Body of pancreas (tissue), 4 donors: ENCODE data around the gene SLC39A2. TPM values are rescaled to one million over a fixed set of nuclear protein-coding genes. Genes with fewer than 3 reads are reported as not detected.
A peak's percentile ranks its signal among the peaks of the same experiment; 100 is the strongest.

Experiments used
- ATAC-seq: fragments of 150-250 bp; one replicate; pipeline ENCODE4 v1.9.1; 2016
- DNase-seq, 4 donors: peaks; one replicate each; pipeline ENCODE4 v3.0.0-alpha.2; 2019
- H3K27ac ChIP-seq, 4 donors: fragments of 200-600 bp; sonication (generic); 1 replicate in 3 of 4; 2 replicates in 1 of 4; pipeline versions ENCODE4 v1.5.1 to v1.6.1; 2016 to 2019; ENCODE audit warnings: mild to moderate bottlenecking in 1 of 4, mixed read lengths in 1 of 4, moderate library complexity in 1 of 4
- H3K27me3 ChIP-seq, 2 donors: fragments of 200-600 bp; sonication (generic); one replicate each; pipeline ENCODE4 v1.6.0; 2016; ENCODE audit warnings: mild to moderate bottlenecking in 1 of 2
- H3K36me3 ChIP-seq, 2 donors: fragments of 200-600 bp; sonication (generic); replicated peaks in 1 of 2; 2 replicates each; pipeline ENCODE4 v1.5.1; 2016; ENCODE audit warnings: low read depth in 2 of 2; ENCODE audit not compliant: insufficient read depth in 1 of 2
- H3K4me1 ChIP-seq: fragments of 200-600 bp; sonication (generic); one replicate; pipeline ENCODE4 v1.6.0; 2016
- H3K4me3 ChIP-seq, 2 donors: fragments of 200-600 bp; sonication (generic); 1 replicate in 1 of 2; 2 replicates in 1 of 2; pipeline ENCODE4 v1.5.1; 2016 to 2019
- H3K9me3 ChIP-seq, 3 donors: fragments of 200-600 bp; sonication (generic); 1 replicate in 2 of 3; 2 replicates in 1 of 3; pipeline ENCODE4 v1.5.1; 2016
- POLR2A ChIP-seq, 3 donors: fragments of 450-650 bp; IDR thresholded peaks; one replicate each; pipeline ENCODE4 v1.6.1; 2016; ENCODE audit warnings: antibody characterized with exemption in 3 of 3, mild to moderate bottlenecking in 2 of 3
- whole genome bisulfite sequencing, 2 donors: methylation state at CpG; one replicate each; pipeline ENCODE4 v1.1.5; 2017; 5-methylcytosine and 5-hydroxymethylcytosine counted together
- intact Hi-C: fragments of 100-400 bp; cut with DNase I; formaldehyde crosslinking; loops from one replicate; pipeline ENCODE4 v1.15.1; 2023
- total RNA-seq, 2 donors: library from RNA; depleted of rRNA; stranded (reverse); fragments of >200 nt; gene quantifications; one replicate each; pipeline ENCODE4 v1.1.0, GENCODE V29; 2016
- TF ChIP-seq, protein P1 (sequence below), 7 experiments: fragments of 450-650 bp in 4 of 7; fragments of 200-600 bp in 3 of 7; sonication (generic) in 3 of 7; IDR thresholded peaks; one replicate each; pipeline ENCODE4 v1.5.1; 2016 to 2019; ENCODE audit warnings: antibody characterized with exemption in 7 of 7

SLC39A2 gene
- total RNA-seq, 2 donors from 2014 or later = not detected

DNA sequence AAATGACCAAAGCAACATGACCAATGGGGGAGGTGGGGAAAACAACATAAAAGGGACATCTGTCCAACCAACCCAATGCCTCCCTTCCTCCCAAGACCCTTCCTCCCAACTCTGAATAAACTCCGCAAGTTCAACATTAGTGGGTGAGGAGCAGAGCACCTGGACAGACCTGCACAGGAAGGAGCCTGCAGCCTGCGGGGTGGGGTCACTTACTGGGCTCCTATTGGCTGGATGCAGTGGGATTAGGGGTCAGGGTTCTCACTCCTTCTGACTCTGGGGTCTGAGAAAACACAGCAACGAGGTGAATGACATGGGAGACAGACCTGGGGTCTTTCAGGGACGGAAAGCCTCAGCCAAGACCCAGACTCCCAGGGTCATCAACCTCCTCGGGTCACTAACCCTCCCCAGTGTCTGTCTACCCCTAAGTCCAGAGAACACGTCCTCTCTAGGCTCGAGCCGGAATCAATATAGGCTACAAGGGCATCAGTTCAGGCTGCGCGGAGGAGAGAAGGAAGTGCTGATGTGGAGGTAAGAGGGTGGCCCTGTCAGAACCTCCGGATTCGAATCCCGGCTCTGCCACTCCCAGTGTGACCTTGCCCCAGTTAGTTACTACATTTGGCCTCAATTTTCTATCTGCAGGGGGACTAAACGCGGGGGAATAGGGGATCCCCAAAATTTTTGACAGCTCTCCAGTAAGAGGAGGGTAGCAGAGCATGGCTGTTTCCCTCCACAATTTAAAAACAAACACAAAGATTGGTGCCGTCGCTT is 24.9 kb downstream of the SLC39A2 start:
- no peaks in the 10 kb centered on the region for H3K27me3 ChIP-seq
- intact Hi-C loops = no loop called here
- peak; percentile 36 for ATAC-seq
- peaks cover 33% of the 10 kb centered on the region for H3K4me1 ChIP-seq
- peaks cover 0 to 7% of the 10 kb centered on the region in 2 donors for H3K36me3 ChIP-seq
- 9 to 13% methylated on average over 17 of the region's 17 CpGs for WGBS, 2 donors
- peak in 2 of 4 donors; percentile 39 to 41 for DNase-seq
- TF ChIP-seq POLR2A (IDR thresholded peaks at IDR 0.05) = no peak
- TF ChIP-seq, protein P1, sequence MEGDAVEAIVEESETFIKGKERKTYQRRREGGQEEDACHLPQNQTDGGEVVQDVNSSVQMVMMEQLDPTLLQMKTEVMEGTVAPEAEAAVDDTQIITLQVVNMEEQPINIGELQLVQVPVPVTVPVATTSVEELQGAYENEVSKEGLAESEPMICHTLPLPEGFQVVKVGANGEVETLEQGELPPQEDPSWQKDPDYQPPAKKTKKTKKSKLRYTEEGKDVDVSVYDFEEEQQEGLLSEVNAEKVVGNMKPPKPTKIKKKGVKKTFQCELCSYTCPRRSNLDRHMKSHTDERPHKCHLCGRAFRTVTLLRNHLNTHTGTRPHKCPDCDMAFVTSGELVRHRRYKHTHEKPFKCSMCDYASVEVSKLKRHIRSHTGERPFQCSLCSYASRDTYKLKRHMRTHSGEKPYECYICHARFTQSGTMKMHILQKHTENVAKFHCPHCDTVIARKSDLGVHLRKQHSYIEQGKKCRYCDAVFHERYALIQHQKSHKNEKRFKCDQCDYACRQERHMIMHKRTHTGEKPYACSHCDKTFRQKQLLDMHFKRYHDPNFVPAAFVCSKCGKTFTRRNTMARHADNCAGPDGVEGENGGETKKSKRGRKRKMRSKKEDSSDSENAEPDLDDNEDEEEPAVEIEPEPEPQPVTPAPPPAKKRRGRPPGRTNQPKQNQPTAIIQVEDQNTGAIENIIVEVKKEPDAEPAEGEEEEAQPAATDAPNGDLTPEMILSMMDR (IDR thresholded peaks at IDR 0.05) = no peak
- peak overlapping the region; percentile 26 to 46 for H3K4me3 ChIP-seq
- H3K9me3 ChIP-seq = no peaks in the 10 kb centered on the region
- peak overlapping the region; percentile 69 to 77 (median 74) for H3K27ac ChIP-seq

DNA sequence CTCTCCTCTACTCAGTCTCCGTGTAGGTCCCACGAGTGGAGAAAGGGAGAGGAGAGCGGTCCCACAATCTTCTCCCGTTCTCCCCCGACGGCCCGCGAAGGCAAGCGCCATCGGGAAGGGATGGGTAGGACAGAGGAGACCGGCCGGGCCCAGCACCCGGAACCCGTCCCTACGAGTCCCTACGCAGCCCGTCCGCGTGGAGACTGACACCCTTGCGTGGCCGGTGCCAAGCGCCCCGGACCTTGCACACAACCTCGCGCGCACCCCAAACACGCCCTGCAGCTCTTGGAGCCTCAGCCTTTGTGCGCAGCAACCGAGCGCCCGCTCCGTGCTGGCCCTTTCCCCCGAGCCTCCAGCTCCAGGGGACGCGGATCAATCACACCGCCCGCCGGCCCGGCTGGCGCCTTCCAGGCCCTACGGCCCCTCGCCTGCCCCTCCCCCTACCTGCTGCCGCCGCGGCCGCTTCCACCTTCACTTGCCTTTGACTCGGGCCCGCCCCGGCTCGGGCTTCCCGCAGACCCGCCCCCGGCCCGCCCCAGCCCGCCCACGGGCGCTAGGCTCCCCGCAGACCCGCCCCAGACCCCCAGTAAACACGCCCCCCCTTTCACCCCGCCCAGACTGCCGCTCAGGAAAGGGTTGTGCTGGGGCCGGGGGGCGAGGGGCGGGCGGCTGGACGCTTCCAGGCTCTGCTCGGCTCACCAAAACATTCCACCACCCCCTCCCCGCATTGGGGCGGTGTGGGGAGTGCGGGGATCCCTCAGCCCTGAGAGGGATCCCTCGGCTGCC is 25.7 kb downstream of the SLC39A2 start, which contains the start of gene NDRG2:
NDRG2 (minus strand) TSS at position 477 of the 786 bp plus-strand sequence. CDS start 1,746 bp downstream, outside the sequence.
- peak within 1 kb of the TSS; percentile 26 to 46 for H3K4me3 ChIP-seq
- no peaks in the 10 kb centered on the region for H3K9me3 ChIP-seq
- DNase-seq (peak; percentile 83 to 91 (median 88)), ATAC-seq (peak; percentile 88)
- peaks cover 33% of the 10 kb centered on the region for H3K4me1 ChIP-seq
- H3K27ac ChIP-seq = peak within 1 kb of the TSS; percentile 69 to 77 (median 74)
- no peaks in the 10 kb centered on the region for H3K27me3 ChIP-seq
- TF ChIP-seq, protein P1 (IDR thresholded peaks at IDR 0.05) = no peak
- peak; percentile 45 to 65 (median 62) for TF ChIP-seq POLR2A (IDR thresholded peaks at IDR 0.05)
- WGBS, 2 donors = 0 to 1% methylated on average over 34 to 61 of the region's 72 CpGs
- H3K36me3 ChIP-seq = peaks cover 0 to 3% of the 10 kb centered on the region in 2 donors
- intact Hi-C loops = no loop called here

DNA sequence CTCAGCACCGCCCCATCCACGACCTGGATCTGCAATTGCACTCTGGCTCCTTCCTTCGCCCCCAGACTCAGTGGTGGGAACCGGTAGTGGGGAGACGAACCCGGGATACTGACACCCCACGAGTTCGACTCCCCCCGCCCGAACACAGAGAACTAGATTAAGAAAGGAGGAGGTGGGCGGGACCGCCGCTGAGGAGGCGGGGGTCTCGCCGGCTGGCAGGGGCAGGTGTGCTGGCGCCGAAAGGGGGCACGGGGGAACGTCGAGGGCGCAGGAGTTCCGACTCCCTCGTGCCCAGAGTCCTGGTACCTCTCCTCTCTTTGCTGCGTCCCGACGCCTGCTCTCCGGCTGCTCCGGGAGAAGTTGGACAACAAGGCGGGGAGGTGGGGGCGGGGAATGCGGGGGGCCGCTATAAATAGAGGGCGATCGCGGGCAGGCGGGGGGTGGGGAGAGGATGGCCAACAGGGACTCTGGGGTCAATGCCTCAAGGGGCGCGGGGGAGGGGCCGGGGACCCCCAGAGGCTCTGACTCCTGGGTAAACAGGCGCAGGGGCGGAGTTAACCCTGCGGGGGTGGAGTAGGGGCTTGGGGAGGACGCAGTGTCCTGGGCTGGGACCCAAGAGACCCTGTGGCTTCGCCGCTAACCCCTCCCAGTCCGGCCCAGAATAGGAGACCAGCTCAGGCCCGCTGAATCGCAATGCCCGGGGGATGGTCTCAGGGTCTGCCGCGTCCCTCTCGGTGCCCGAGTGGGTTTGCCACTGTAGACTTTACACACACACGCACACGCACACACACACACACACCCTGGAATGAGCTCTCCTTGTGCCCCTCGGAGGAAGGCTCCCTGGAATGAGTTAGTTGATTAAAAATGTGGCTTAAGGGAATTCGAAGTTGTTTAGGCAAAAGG is 26.5 kb downstream of the SLC39A2 start:
- ATAC-seq = peak; percentile 27
- Histone ChIP-seq H3K9me3 (no peaks in the 10 kb centered on the region), H3K27me3 (no peaks in the 10 kb centered on the region), H3K4me1 (peaks cover 33% of the 10 kb centered on the region), H3K27ac (peak overlapping the region; percentile 69 to 77 (median 74)), H3K36me3 (no peaks in the 10 kb centered on the region), H3K4me3 (peak overlapping the region; percentile 26 to 46)
- WGBS, 2 donors = 19 to 24% methylated on average over 22 to 34 of the region's 58 CpGs
- no peak for TF ChIP-seq POLR2A (IDR thresholded peaks at IDR 0.05)
- TF ChIP-seq, protein P1 (IDR thresholded peaks at IDR 0.05) = peak in 1 of 7 experiments; percentile 12
- intact Hi-C loops = no loop called here
- DNase-seq = peak; percentile 47 to 69 (median 58)

DNA sequence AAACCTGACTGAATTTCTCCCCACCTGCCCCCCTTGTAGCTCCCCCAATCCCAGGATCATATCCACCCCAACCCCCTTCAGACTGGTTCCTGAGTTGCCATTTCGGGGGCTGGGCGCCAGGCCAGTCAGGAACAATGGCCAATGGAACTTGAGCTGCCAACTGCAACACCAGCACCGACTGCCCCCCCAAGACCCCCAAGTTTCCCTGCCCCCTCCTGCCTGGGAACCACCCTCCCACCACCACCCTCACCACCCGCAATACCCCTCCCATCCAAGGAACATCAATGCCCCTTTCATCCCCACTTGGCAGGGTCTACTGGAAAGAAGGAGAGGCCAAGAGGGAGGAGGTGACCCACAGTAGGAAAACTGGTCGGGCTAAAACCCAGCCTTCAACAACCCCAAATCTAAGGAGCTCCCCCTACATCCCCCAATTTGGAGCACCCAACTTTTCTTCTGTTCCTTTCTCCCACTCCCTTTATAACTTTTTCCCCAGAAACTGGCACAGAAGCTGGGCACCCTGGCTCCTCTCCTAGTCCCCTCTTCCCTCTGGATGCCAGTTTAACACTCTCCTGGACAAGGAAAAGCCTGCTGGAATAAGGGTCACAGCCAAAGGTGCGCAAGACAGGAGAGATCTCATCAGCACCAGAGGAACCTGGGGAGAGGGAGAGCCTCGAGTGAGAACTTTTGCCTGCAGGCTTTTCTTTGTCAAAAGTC is 27.3 kb downstream of the SLC39A2 start:
- DNase-seq (no peak), ATAC-seq (no peak)
- Histone ChIP-seq H3K4me3 (no peak overlapping the region), H3K27ac (peak overlapping the region; percentile 69 to 77 (median 74)), H3K9me3 (no peaks in the 10 kb centered on the region), H3K4me1 (peaks cover 33% of the 10 kb centered on the region), H3K27me3 (no peaks in the 10 kb centered on the region), H3K36me3 (no peaks in the 10 kb centered on the region)
- intact Hi-C loops = no loop called here
- 53 to 59% methylated on average over 5 to 7 of the region's 7 CpGs for WGBS, 2 donors
- TF ChIP-seq POLR2A (IDR thresholded peaks at IDR 0.05) = no peak
- TF ChIP-seq, protein P1 (IDR thresholded peaks at IDR 0.05) = no peak
